ENCODE measurements around the gene SDF4.

GRCh38 chr1:1273512-1274298 lies 41.9 kb upstream of the SDF4 start, which contains the start of gene UBE2J2:
- TF ChIP-seq POLR2A (IDR thresholded peaks at IDR 0.05) (no peak), CTCF (IDR thresholded peaks at IDR 0.05) (no peak), POLR2AphosphoS5 (IDR thresholded peaks at IDR 0.05) (peak; percentile 60 to 90 (median 76)), EP300 (IDR thresholded peaks at IDR 0.05) (no peak)

All from stomach (tissue), 4 donors.